Sigmoid colon (tissue), 4 donors: ENCODE data around the gene RSPH1.

Source experiments
- POLR2A ChIP-seq, 2 donors: fragments of 450-650 bp; IDR thresholded peaks; one replicate each; pipeline ENCODE4 v1.6.1; 2016; ENCODE audit warnings: antibody characterized with exemption in 2 of 2, mild to moderate bottlenecking in 2 of 2, moderate library complexity in 2 of 2
- POLR2AphosphoS5 ChIP-seq, 4 donors: sonication (generic); formaldehyde crosslinking; IDR thresholded peaks; one replicate each; pipeline ENCODE4 v1.6.1; 2017; ENCODE audit warnings: antibody characterized with exemption in 4 of 4

DNA sequence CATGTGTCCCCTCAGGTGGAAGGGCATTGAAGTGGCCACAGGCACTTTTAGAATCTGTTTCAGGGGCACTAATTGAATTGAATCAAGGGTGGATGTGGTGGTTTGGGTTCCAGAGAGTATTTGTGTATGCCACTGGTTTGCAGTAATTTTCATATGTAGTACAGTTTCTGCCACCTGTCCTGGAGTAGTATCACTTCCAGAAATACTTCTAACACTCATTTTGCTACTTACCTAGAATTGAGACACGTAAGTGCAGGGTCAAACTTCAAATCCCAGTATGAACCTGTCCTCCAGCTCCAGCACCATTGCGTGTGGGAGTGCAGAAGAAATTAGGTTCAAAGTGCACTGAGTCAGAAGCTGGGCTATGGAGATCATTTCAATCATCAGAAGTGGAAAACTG lies 26.8 kb downstream of the RSPH1 start:
- no peak for TF ChIP-seq POLR2AphosphoS5 (IDR thresholded peaks at IDR 0.05)
- no peak for TF ChIP-seq POLR2A (IDR thresholded peaks at IDR 0.05)
